Suprapubic skin (tissue), 4 donors: Measurements from ENCODE around the gene RNF40. TPM values are rescaled to one million over a fixed set of nuclear protein-coding genes. Genes with fewer than 3 reads are reported as not detected.
"Not testable (repeated sequence)": the region's sequence is repeated elsewhere in the genome, so short reads cannot be mapped to it uniquely, and the experiment has no call there.

Experiments used
- DNase-seq, 2 donors: peaks; one replicate each; pipeline ENCODE4 v3.0.0-alpha.2; 2019; ENCODE audit warnings: low spot score in 2 of 2
- H3K27ac ChIP-seq: fragments of 200-600 bp; sonication (generic); one replicate; pipeline ENCODE4 v1.5.1; 2019
- H3K27me3 ChIP-seq: fragments of 200-600 bp; sonication (generic); one replicate; pipeline ENCODE4 v1.5.1; 2019
- H3K36me3 ChIP-seq: fragments of 200-600 bp; sonication (generic); one replicate; pipeline ENCODE4 v1.5.1; 2019
- H3K4me1 ChIP-seq: fragments of 200-600 bp; sonication (generic); one replicate; pipeline ENCODE4 v1.5.1; 2019
- H3K4me3 ChIP-seq: fragments of 200-600 bp; sonication (generic); one replicate; pipeline ENCODE4 v1.5.1; 2019; ENCODE audit warnings: mild to moderate bottlenecking
- H3K9me3 ChIP-seq: fragments of 200-600 bp; sonication (generic); one replicate; pipeline ENCODE4 v1.5.1; 2019
- EP300 ChIP-seq: sonication (generic); formaldehyde crosslinking; IDR thresholded peaks from one replicate; pipeline ENCODE4 v1.6.1; 2017; ENCODE audit warnings: antibody characterized with exemption
- POLR2A ChIP-seq, 2 donors: fragments of 450-650 bp; IDR thresholded peaks; one replicate each; pipeline ENCODE4 v1.6.1; 2017; ENCODE audit warnings: antibody characterized with exemption in 2 of 2, mild to moderate bottlenecking in 2 of 2, moderate library complexity in 2 of 2
- POLR2AphosphoS5 ChIP-seq, 3 donors: sonication (generic); formaldehyde crosslinking; IDR thresholded peaks; one replicate each; pipeline ENCODE4 v1.6.1; 2017; ENCODE audit warnings: antibody characterized with exemption in 3 of 3
- WGBS: methylation state at CpG from one replicate; pipeline ENCODE4 v1.1.5; 2018; 5-methylcytosine and 5-hydroxymethylcytosine counted together
- total RNA-seq, 4 donors: library from RNA; depleted of rRNA; stranded (reverse); fragments of >200 nt; gene quantifications; one replicate each; pipeline ENCODE4 v1.1.0, GENCODE V29; 2016
- TF ChIP-seq, protein P1 (sequence below), 2 donors: fragments of 200-600 bp in 1 of 2; fragments of 450-650 bp in 1 of 2; sonication (generic) in 1 of 2; IDR thresholded peaks; one replicate each; pipeline ENCODE4 v1.5.1; 2016 to 2019; ENCODE audit warnings: antibody characterized with exemption in 2 of 2, mild to moderate bottlenecking in 1 of 2, moderate library complexity in 1 of 2

The RNF40 gene
- total RNA-seq, 4 donors from 2014 or later = 65.6 to 89.7 (median 76.5) TPM

DNA sequence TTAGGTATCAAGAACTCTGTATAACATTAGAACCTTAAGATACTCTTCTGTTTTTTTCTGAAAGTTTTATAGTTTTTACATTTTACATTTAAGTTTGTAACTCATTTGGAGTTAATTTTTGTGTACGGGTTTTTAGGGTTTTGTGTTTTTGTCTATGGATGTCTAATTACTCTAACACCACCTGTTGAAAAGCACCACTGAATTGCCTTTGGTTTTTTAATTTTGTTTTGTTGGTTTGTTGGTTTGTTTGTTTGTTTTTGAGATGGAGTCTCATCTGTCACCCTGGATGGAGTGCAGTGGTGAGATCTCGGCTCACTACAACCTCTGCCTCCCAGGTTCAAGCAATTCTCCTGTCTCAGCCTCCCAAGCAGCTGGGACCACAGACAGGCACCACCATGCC, 54.6 kb downstream of the RNF40 start:
- Histone ChIP-seq H3K27ac (no peak overlapping the region), H3K4me1 (peaks cover 15% of the 10 kb centered on the region), H3K4me3 (no peak overlapping the region), H3K36me3 (no peaks in the 10 kb centered on the region), H3K9me3 (no peaks in the 10 kb centered on the region), H3K27me3 (no peaks in the 10 kb centered on the region)
- WGBS = 60% methylated on average over 2 of the region's 2 CpGs
- no peak for DNase-seq
- TF ChIP-seq, protein P1, sequence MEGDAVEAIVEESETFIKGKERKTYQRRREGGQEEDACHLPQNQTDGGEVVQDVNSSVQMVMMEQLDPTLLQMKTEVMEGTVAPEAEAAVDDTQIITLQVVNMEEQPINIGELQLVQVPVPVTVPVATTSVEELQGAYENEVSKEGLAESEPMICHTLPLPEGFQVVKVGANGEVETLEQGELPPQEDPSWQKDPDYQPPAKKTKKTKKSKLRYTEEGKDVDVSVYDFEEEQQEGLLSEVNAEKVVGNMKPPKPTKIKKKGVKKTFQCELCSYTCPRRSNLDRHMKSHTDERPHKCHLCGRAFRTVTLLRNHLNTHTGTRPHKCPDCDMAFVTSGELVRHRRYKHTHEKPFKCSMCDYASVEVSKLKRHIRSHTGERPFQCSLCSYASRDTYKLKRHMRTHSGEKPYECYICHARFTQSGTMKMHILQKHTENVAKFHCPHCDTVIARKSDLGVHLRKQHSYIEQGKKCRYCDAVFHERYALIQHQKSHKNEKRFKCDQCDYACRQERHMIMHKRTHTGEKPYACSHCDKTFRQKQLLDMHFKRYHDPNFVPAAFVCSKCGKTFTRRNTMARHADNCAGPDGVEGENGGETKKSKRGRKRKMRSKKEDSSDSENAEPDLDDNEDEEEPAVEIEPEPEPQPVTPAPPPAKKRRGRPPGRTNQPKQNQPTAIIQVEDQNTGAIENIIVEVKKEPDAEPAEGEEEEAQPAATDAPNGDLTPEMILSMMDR (IDR thresholded peaks at IDR 0.05) = no peak
- no peak for TF ChIP-seq POLR2AphosphoS5 (IDR thresholded peaks at IDR 0.05)
- TF ChIP-seq EP300 = no peak
- TF ChIP-seq POLR2A (IDR thresholded peaks at IDR 0.05) = no peak

DNA sequence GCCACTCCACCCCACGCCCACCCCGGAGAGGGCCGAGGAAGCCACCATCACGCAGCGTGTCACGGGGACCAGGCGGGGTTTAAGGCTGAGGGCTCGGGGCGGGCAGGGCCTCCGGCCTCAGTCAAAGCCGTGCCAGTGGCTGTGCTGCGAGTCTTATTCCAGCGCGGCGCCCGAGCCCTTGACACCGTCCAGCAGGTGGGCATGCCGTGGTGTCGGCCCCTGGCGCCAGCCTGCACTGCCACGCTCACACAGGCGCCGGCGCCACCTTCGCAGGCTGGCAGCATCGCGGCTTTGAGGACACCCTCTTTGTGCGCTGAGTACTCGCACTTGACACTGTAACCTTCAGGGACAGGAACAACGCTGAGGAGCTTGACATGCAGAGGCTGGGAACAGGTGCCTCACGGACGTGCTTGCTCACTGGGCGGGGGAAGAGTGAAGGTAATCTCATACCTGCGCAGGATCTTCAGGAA, 58.9 kb downstream of the RNF40 start:
- DNase-seq = no peak
- peaks cover 17% of the 10 kb centered on the region for H3K4me1 ChIP-seq
- WGBS = 87% methylated on average over 26 of the region's 34 CpGs
- H3K36me3 ChIP-seq = no peaks in the 10 kb centered on the region
- H3K27ac ChIP-seq = no peak overlapping the region
- TF ChIP-seq POLR2A (IDR thresholded peaks at IDR 0.05) = no peak
- TF ChIP-seq EP300 = no peak
- H3K4me3 ChIP-seq = no peak overlapping the region
- H3K27me3 ChIP-seq = no peaks in the 10 kb centered on the region
- no peaks in the 10 kb centered on the region for H3K9me3 ChIP-seq

DNA sequence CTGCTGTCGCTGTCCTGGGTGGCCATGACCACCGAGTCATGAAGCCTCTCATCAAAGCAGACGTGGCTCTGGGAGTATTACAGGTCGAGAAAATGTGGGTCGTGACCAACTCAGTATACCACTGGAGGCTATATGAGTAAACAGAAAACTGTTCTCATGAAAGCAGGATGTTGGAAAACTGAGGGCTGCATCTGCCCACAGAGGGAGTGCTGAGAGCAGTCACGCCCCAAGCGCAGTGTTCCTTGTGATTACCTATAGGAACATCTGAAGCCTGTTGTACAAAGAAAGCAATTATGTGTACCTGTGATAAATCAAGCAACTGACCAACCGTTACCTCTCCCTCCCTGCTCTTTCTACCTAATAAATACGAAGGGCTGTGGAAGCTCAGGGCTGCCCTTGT, 59.3 kb downstream of the RNF40 start:
- H3K4me1 ChIP-seq = peaks cover 17% of the 10 kb centered on the region
- not testable (repeated sequence) for H3K9me3 ChIP-seq, H3K27ac ChIP-seq, H3K36me3 ChIP-seq, H3K27me3 ChIP-seq, H3K4me3 ChIP-seq, DNase-seq
- 85% methylated on average over 9 of the region's 9 CpGs for WGBS

DNA sequence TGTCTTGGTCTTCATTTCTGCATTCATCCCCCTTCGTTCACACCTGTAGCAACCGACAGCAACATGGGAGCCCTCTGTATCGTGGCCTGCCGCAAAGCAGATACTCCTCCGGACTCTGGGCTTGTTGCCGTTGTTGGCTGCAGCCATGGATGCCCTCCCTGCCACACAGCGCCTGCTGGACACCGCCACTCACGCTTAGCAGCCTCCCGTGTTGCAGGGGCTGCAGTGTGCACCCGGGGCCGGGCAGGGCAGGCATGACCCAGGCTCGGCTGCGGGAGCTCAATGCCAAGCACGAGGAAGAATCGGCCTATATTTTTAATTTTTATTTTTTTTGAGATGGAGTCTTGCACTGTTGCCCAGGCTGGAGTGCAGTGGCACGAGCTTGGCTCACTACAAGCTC, 59.8 kb downstream of the RNF40 start:
- no peak overlapping the region for H3K27ac ChIP-seq
- no peaks in the 10 kb centered on the region for H3K27me3 ChIP-seq
- H3K4me1 ChIP-seq = peaks cover 17% of the 10 kb centered on the region
- H3K9me3 ChIP-seq = no peaks in the 10 kb centered on the region
- no peak overlapping the region for H3K4me3 ChIP-seq
- TF ChIP-seq EP300 (no peak), POLR2A (IDR thresholded peaks at IDR 0.05) (no peak), POLR2AphosphoS5 (IDR thresholded peaks at IDR 0.05) (no peak)
- TF ChIP-seq, protein P1 (IDR thresholded peaks at IDR 0.05) = no peak
- H3K36me3 ChIP-seq = no peaks in the 10 kb centered on the region
- no peak for DNase-seq
- 88% methylated on average over 17 of the region's 17 CpGs for WGBS

Other genes with a start within 250 kb of the RNF40 start
- gene ZNF768, start 235.8 kb upstream of the RNF40 start, total RNA-seq = 10 to 100 TPM; 30.5 to 41.3 (median 36.6) TPM
- 10 to 100 TPM in 3 of 4 donors, 1 to 10 TPM in 1; 9.4 to 15.4 (median 11.5) TPM for gene ZNF747, start 227.5 kb upstream of the RNF40 start, total RNA-seq
- gene ZNF764, start 203.9 kb upstream of the RNF40 start, total RNA-seq = 10 to 100 TPM in 1 of 4 donors, 1 to 10 TPM in 3; 5.5 to 10.5 (median 8.7) TPM
- gene ZNF688, start 190.6 kb upstream of the RNF40 start, total RNA-seq = 10 to 100 TPM in 3 of 4 donors, 1 to 10 TPM in 1; 9.9 to 33.0 (median 20.0) TPM
- gene ZNF785, start 176.6 kb upstream of the RNF40 start, total RNA-seq = 10 to 100 TPM in 3 of 4 donors, 1 to 10 TPM in 1; 9.8 to 24.5 (median 11.2) TPM
- 10 to 100 TPM in 1 of 4 donors, 1 to 10 TPM in 3; 5.3 to 11.2 (median 6.0) TPM for gene ZNF689, start 151.9 kb upstream of the RNF40 start, total RNA-seq
- gene PRR14, start 111.4 kb upstream of the RNF40 start, total RNA-seq = 10 to 100 TPM; 56.7 to 68.8 (median 62.1) TPM
- gene FBRS, start 103.9 kb upstream of the RNF40 start, total RNA-seq = 10 to 100 TPM; 64.5 to 81.3 (median 73.1) TPM
- gene SRCAP, start 63.2 kb upstream of the RNF40 start, total RNA-seq = 10 to 100 TPM; 42.9 to 50.0 (median 44.6) TPM
- 10 to 100 TPM; 24.8 to 54.9 (median 36.1) TPM for gene PHKG2, start 13.9 kb upstream of the RNF40 start, total RNA-seq
- 1 to 10 TPM; 3.8 to 6.7 (median 5.0) TPM for gene CFAP119, start 260 bp upstream of the RNF40 start, total RNA-seq
- gene ZNF629, start 24.9 kb downstream of the RNF40 start, total RNA-seq = 10 to 100 TPM; 11.5 to 22.9 (median 16.1) TPM
- gene BCL7C, start 131.8 kb downstream of the RNF40 start, total RNA-seq = 10 to 100 TPM; 32.3 to 47.2 (median 43.9) TPM
- gene CTF1, start 134.3 kb downstream of the RNF40 start, total RNA-seq = 1 to 10 TPM in 1 of 4 donors, under 1 TPM in 3; 0.30 to 1.3 (median 0.71) TPM
- gene FBXL19, start 161.2 kb downstream of the RNF40 start, total RNA-seq = 10 to 100 TPM; 21.7 to 28.7 (median 24.5) TPM
- 10 to 100 TPM; 25.7 to 41.0 (median 32.7) TPM for gene ORAI3, start 186.7 kb downstream of the RNF40 start, total RNA-seq
- 10 to 100 TPM; 12.5 to 14.7 (median 13.7) TPM for gene SETD1A, start 195.4 kb downstream of the RNF40 start, total RNA-seq
- 10 to 100 TPM; 13.2 to 20.8 (median 16.0) TPM for gene HSD3B7, start 222.9 kb downstream of the RNF40 start, total RNA-seq
- 1 to 10 TPM in 2 of 4 donors, under 1 TPM in 2; 0.55 to 3.5 (median 2.0) TPM for gene STX1B, start 248.3 kb downstream of the RNF40 start, total RNA-seq